Aorta (tissue), 5 donors: ENCODE results near the gene USP47. TPM values are rescaled to one million over a fixed set of nuclear protein-coding genes. Genes with fewer than 3 reads are reported as not detected.

Experiments
- ATAC-seq: fragments of 200-7000 bp; cut with Tn5 transposase; one replicate; pipeline ENCODE4 v1.9.1; 2022; ENCODE audit warnings: moderate library complexity; ENCODE audit not compliant: low FRiP score
- DNase-seq, 2 donors: peaks; one replicate each; pipeline ENCODE4 v3.0.0-alpha.2; 2020
- H3K27ac ChIP-seq, 2 donors: one replicate each; pipeline ENCODE4 v1.5.1; 2013; ENCODE audit warnings: low read length in 2 of 2, mild to moderate bottlenecking in 2 of 2, moderate library complexity in 2 of 2, control low read depth in 1 of 2, inconsistent platforms in 1 of 2, low read depth in 1 of 2
- H3K27me3 ChIP-seq, 2 donors: one replicate each; pipeline ENCODE4 v1.6.1; 2013; ENCODE audit warnings: control low read depth in 1 of 2, low read length in 1 of 2, mild to moderate bottlenecking in 1 of 2, moderate library complexity in 1 of 2; ENCODE audit not compliant: insufficient read depth in 2 of 2, control insufficient read depth in 1 of 2
- H3K36me3 ChIP-seq, 2 donors: one replicate each; pipeline ENCODE4 v1.6.1; 2013; ENCODE audit warnings: control low read depth in 1 of 2, low read length in 1 of 2, mild to moderate bottlenecking in 1 of 2; ENCODE audit not compliant: insufficient read depth in 2 of 2, control insufficient read depth in 1 of 2
- H3K4me1 ChIP-seq, 2 donors: one replicate each; pipeline ENCODE4 v1.6.1; 2013; ENCODE audit warnings: low read length in 2 of 2, control low read depth in 1 of 2, mild to moderate bottlenecking in 1 of 2, moderate library complexity in 1 of 2; ENCODE audit not compliant: insufficient read depth in 2 of 2, control insufficient read depth in 1 of 2
- H3K4me3 ChIP-seq, 2 donors: one replicate each; pipeline ENCODE4 v1.5.1; 2013; ENCODE audit warnings: low read length in 2 of 2, control low read depth in 1 of 2, mild to moderate bottlenecking in 1 of 2
- H3K9me3 ChIP-seq: one replicate; pipeline ENCODE4 v1.6.1; 2013; ENCODE audit warnings: mild to moderate bottlenecking, low read length; ENCODE audit not compliant: control insufficient read depth
- WGBS, 2 donors: extraction: QIAGEN DNeasy Blood & Tissue Kit; methylation state at CpG; one replicate each; pipeline ENCODE4 v1.1.7; 2013; 5-methylcytosine and 5-hydroxymethylcytosine counted together
- intact Hi-C, 2 donors: fragments of 100-400 bp; cut with DNase I; formaldehyde crosslinking; loops; one replicate each; pipeline versions ENCODE4 v1.14.2 to v1.15.0; 2022
- long read RNA-seq, 2 donors: library from polyadenylated mRNA; unstranded; transcript quantifications; one replicate each; pipeline ENCODE4 v2.0.0, GENCODE V29; 2020 to 2021
- polyA plus RNA-seq, 2 donors: library from polyadenylated mRNA; stranded (reverse); fragments of 200-250 nt; gene quantifications; one replicate each; pipeline ENCODE4 v1.2.3, GENCODE V29; 2013
- total RNA-seq, 2 donors: library from RNA; stranded (reverse); fragmentation: NEBNext Ultra II Directional; extraction: Animal tissue kit (Norgen Biotek cat#: 25700); gene quantifications; one replicate each; pipeline ENCODE4 v1.2.1, GENCODE V29; 2021
- donor health status: healthy with polysubstance abuse.
- donor health status: Bipolar disorder and iron deficiency.
- donor health status: DM: no; HTN: no; CAD: no.
- donor health status: DM: no; HTN: no; CAD: no.
- donor health status: DM: yes; HTN: yes; CAD: no.

Gene USP47
- total RNA-seq (10 to 100 TPM; 58.7 to 74.9 TPM), polyA plus RNA-seq (10 to 100 TPM; 23.2 to 31.6 TPM)
- long read RNA-seq, donor 1, full-length matches to known transcripts, result 1 of 121 reads
- long read RNA-seq, donor 1, partial matches to known transcripts, result 100 of 121 reads
- long read RNA-seq, donor 1, other reads (novel, unspliced or antisense), result 20 of 121 reads
- long read RNA-seq, donor 2, full-length matches to known transcripts, result 17 of 51 reads
- long read RNA-seq, donor 2, partial matches to known transcripts, result 15 of 51 reads
- long read RNA-seq, donor 2, other reads (novel, unspliced or antisense), result 19 of 51 reads

- H3K9me3 ChIP-seq, result no peaks in the 10 kb centered on the region
- intact Hi-C loops, result loop anchor here (5.0 to 10.0 kb wide), 2 partner anchors 35 to 73 kb away; no protein-coding TSS in a partner anchor
These were observed at the start of gene USP47 for GRCh38 chr11:11841723-11842420. Gene USP47, plus strand, starts transcription at chr11:11841972. Its CDS starts 214 bp downstream, at chr11:11842186.

GRCh38 chr11:11793073-11793472 is 48.7 kb upstream of the USP47 start:
- Histone ChIP-seq H3K4me1 (no peaks in the 10 kb centered on the region), H3K27ac (no peak overlapping the region), H3K36me3 (no peaks in the 10 kb centered on the region), H3K9me3 (no peaks in the 10 kb centered on the region), H3K27me3 (no peaks in the 10 kb centered on the region), H3K4me3 (no peak overlapping the region)
- ATAC-seq, result no peak
- no peak for DNase-seq
- WGBS, 2 donors, result 70 to 83% methylated on average over 2 of the region's 2 CpGs
- intact Hi-C loops, result no loop called here

More at GRCh38 chr11:11841723-11842420, at the start of gene USP47:
- H3K4me3 ChIP-seq, result peak within 1 kb of the TSS; percentile 38 to 76
- peaks cover 0 to 4% of the 10 kb centered on the region in 2 donors for H3K4me1 ChIP-seq
- H3K27me3 ChIP-seq, result no peaks in the 10 kb centered on the region
- H3K27ac ChIP-seq, result peak within 1 kb of the TSS; percentile 81 to 86
- peak; percentile 95 to 98 for DNase-seq
- WGBS, 2 donors, result 0% methylated on average over 69 to 70 of the region's 70 CpGs
- H3K36me3 ChIP-seq, result no peaks in the 10 kb centered on the region
- peak; percentile 97 for ATAC-seq

- no peak overlapping the region for H3K27ac ChIP-seq
- DNase-seq (peak; percentile 78 to 95), ATAC-seq (peak; percentile 91)
- intact Hi-C loops, result loop anchor here in 1 of 2 donors (2.0 kb wide), 1 partner anchor 246 kb away; no protein-coding TSS in a partner anchor
- no peaks in the 10 kb centered on the region for H3K36me3 ChIP-seq
- H3K9me3 ChIP-seq, result no peaks in the 10 kb centered on the region
- WGBS, 2 donors, result 21 to 22% methylated on average over 5 of the region's 5 CpGs
- no peak overlapping the region for H3K4me3 ChIP-seq
- H3K4me1 ChIP-seq, result no peaks in the 10 kb centered on the region
- no peaks in the 10 kb centered on the region for H3K27me3 ChIP-seq
These were observed 43.0 kb upstream of the USP47 start for GRCh38 chr11:11798586-11799438.

- no peaks in the 10 kb centered on the region for H3K9me3 ChIP-seq
- no peak for ATAC-seq
- DNase-seq, result no peak
- no peaks in the 10 kb centered on the region for H3K4me1 ChIP-seq
- 99 to 100% methylated on average over 1 of the region's 1 CpG for WGBS, 2 donors
- H3K36me3 ChIP-seq, result no peaks in the 10 kb centered on the region
- intact Hi-C loops, result loop anchor here in 1 of 2 donors (5.0 to 10.0 kb wide), 3 partner anchors 37 to 480 kb away; partner anchors contain the start of gene USP47
- H3K27ac ChIP-seq, result no peak overlapping the region
- no peak overlapping the region for H3K4me3 ChIP-seq
- H3K27me3 ChIP-seq, result no peaks in the 10 kb centered on the region
These were observed 36.5 kb upstream of the USP47 start for GRCh38 chr11:11805228-11805627.

- DNase-seq (no peak), ATAC-seq (no peak)
- intact Hi-C loops, result loop anchor here in 1 of 2 donors (5.0 to 10.0 kb wide), 3 partner anchors 36 to 479 kb away; partner anchors contain the start of gene USP47
- no peaks in the 10 kb centered on the region for H3K27me3 ChIP-seq
- no peak overlapping the region for H3K4me3 ChIP-seq
- no peaks in the 10 kb centered on the region for H3K36me3 ChIP-seq
- 94 to 95% methylated on average over 3 of the region's 3 CpGs for WGBS, 2 donors
- no peaks in the 10 kb centered on the region for H3K4me1 ChIP-seq
- H3K9me3 ChIP-seq, result no peaks in the 10 kb centered on the region
- no peak overlapping the region for H3K27ac ChIP-seq
These were observed 35.7 kb upstream of the USP47 start for GRCh38 chr11:11806074-11806473.

- Histone ChIP-seq H3K27me3 (no peaks in the 10 kb centered on the region), H3K36me3 (no peaks in the 10 kb centered on the region), H3K4me1 (no peaks in the 10 kb centered on the region), H3K9me3 (no peaks in the 10 kb centered on the region), H3K27ac (no peak overlapping the region), H3K4me3 (no peak overlapping the region)
- intact Hi-C loops, result loop anchor here in 1 of 2 donors (5.0 to 10.0 kb wide), 3 partner anchors 36 to 478 kb away; partner anchors contain the start of gene USP47
- DNase-seq (no peak), ATAC-seq (no peak)
These were observed 35.2 kb upstream of the USP47 start for GRCh38 chr11:11806586-11806985.

GRCh38 chr11:11807811-11808782 is 33.7 kb upstream of the USP47 start:
- intact Hi-C loops, result loop anchor here in 1 of 2 donors (5.0 to 10.0 kb wide), 3 partner anchors 34 to 477 kb away; partner anchors contain the start of gene USP47
- ATAC-seq, result no peak
- DNase-seq, result no peak
- no peaks in the 10 kb centered on the region for H3K9me3 ChIP-seq
- H3K4me3 ChIP-seq, result no peak overlapping the region
- no peaks in the 10 kb centered on the region for H3K27me3 ChIP-seq
- no peak overlapping the region for H3K27ac ChIP-seq
- H3K4me1 ChIP-seq, result no peaks in the 10 kb centered on the region
- no peaks in the 10 kb centered on the region for H3K36me3 ChIP-seq
- 43 to 44% methylated on average over 8 of the region's 8 CpGs for WGBS, 2 donors
